ENCODE measurements around the gene SMYD3. TPM values are rescaled to one million over a fixed set of nuclear protein-coding genes. Genes with fewer than 3 reads are reported as not detected.
"Not testable (repeated sequence)": the region's sequence is repeated elsewhere in the genome, so short reads cannot be mapped to it uniquely, and the experiment has no call there.

The SMYD3 gene
- total and polyA plus RNA-seq, 2 donors (not counting 3 experiments of a cell fraction or from before 2014, with no cell fraction given) = 16.0 to 32.1 TPM

- Histone ChIP-seq H3K27ac (ENCODE audit: insufficient read depth, low read depth, low read length) (no peak overlapping the region), H3K27me3 (ENCODE audit: control insufficient read depth in 2 of 2, insufficient read depth in 2 of 2, low read length in 2 of 2) (no peaks in the 10 kb centered on the region), H3K4me3 (replicated peaks in 1 of 3; ENCODE audit: insufficient read depth in 1 of 3, low read depth in 1 of 3, low read length in 3 of 3) (no peak overlapping the region), H4K20me1 (replicated peaks; ENCODE audit: control insufficient read depth, extremely low read depth, insufficient read depth, low read length) (no peaks in the 10 kb centered on the region), H3K36me3 (ENCODE audit: control insufficient read depth in 2 of 2, extremely low read depth in 1 of 2, insufficient read depth in 2 of 2, low read length in 2 of 2) (no peaks in the 10 kb centered on the region), H2AFZ (ENCODE audit: low read depth, low read length) (no peak overlapping the region), H3K4me1 (ENCODE audit: control insufficient read depth, extremely low read depth, insufficient read depth, low read length) (no peaks in the 10 kb centered on the region), H3K9ac (replicated peaks; ENCODE audit: extremely low read depth, insufficient read depth, low read length) (no peak overlapping the region), H3K9me1 (replicated peaks; ENCODE audit: control insufficient read depth, extremely low read depth, insufficient read depth, low read length) (no peaks in the 10 kb centered on the region), H3K9me3 (replicated peaks; ENCODE audit: control insufficient read depth, insufficient read depth, low read length) (no peaks in the 10 kb centered on the region), H3K79me2 (ENCODE audit: control insufficient read depth, insufficient read depth, low read length) (no peaks in the 10 kb centered on the region), H3K4me2 (ENCODE audit: insufficient read depth, low read length) (no peak overlapping the region)
- TF ChIP-seq FOS (IDR thresholded peaks at IDR 0.05; ENCODE audit: borderline replicate concordance, insufficient read depth, low read length) (no peak), JUN (IDR thresholded peaks at IDR 0.05; ENCODE audit: borderline replicate concordance, insufficient read depth, insufficient read length, low read depth) (no peak), EZH2 (IDR thresholded peaks at IDR 0.05; ENCODE audit: borderline replicate concordance, low read depth, low read length, severe bottlenecking) (no peak)
- CTCF ChIA-PET = interaction anchor here (0.8 kb wide), 1 partner anchor 42 kb away, joined by 4 read pairs; no protein-coding TSS in a partner anchor
- BruUV-seq (replicated peaks) = no TSS peak
- POLR2A ChIA-PET = no interaction called here
- dilution Hi-C loops (cut with MboI; ENCODE audit: extremely low pct_ligation_motif_present, low sequenced_read_pairs) = no loop called here
- intact Hi-C loops (cut with micrococcal nuclease) = no loop called here
- FAIRE-seq (no peak), DNase-seq (ENCODE audit: low read depth, low spot score) (no peak)
These were observed 535.4 kb downstream of the SMYD3 start for GRCh38 chr1:245971711-245972085.

GRCh38 chr1:245971076-245971710, 535.9 kb downstream of the SMYD3 start:
- dilution Hi-C loops (cut with MboI; ENCODE audit: extremely low pct_ligation_motif_present, low sequenced_read_pairs); H3K79me2 ChIP-seq (ENCODE audit: control insufficient read depth, insufficient read depth, low read length); H2AFZ ChIP-seq (ENCODE audit: low read depth, low read length); H3K4me3 ChIP-seq (replicated peaks in 1 of 3; ENCODE audit: insufficient read depth in 1 of 3, low read depth in 1 of 3, low read length in 3 of 3); H3K27me3 ChIP-seq (ENCODE audit: control insufficient read depth in 2 of 2, insufficient read depth in 2 of 2, low read length in 2 of 2); H3K27ac ChIP-seq (ENCODE audit: insufficient read depth, low read depth, low read length); H3K4me1 ChIP-seq (ENCODE audit: control insufficient read depth, extremely low read depth, insufficient read depth, low read length); POLR2A ChIA-PET; H3K36me3 ChIP-seq (ENCODE audit: control insufficient read depth in 2 of 2, extremely low read depth in 1 of 2, insufficient read depth in 2 of 2, low read length in 2 of 2); FAIRE-seq; H3K9me3 ChIP-seq (replicated peaks; ENCODE audit: control insufficient read depth, insufficient read depth, low read length); H4K20me1 ChIP-seq (replicated peaks; ENCODE audit: control insufficient read depth, extremely low read depth, insufficient read depth, low read length); H3K4me2 ChIP-seq (ENCODE audit: insufficient read depth, low read length); H3K9me1 ChIP-seq (replicated peaks; ENCODE audit: control insufficient read depth, extremely low read depth, insufficient read depth, low read length); DNase-seq (ENCODE audit: low read depth, low spot score); H3K9ac ChIP-seq (replicated peaks; ENCODE audit: extremely low read depth, insufficient read depth, low read length); intact Hi-C loops (cut with micrococcal nuclease); BruUV-seq (replicated peaks): not testable (repeated sequence)
- CTCF ChIA-PET = interaction anchor here (0.8 kb wide), 1 partner anchor 41 kb away, joined by 4 read pairs; no protein-coding TSS in a partner anchor
